Central memory CD8-positive, alpha-beta T cell (primary cell): ENCODE data around the gene ABCA2.
A peak's percentile ranks its signal among the peaks of the same experiment; 100 is the strongest.
"Not testable (repeated sequence)": the region's sequence is repeated elsewhere in the genome, so short reads cannot be mapped to it uniquely, and the experiment has no call there.

ENCODE experiments used
- ATAC-seq: fragments of 150-1000 bp; cut with Tn5 transposase; replicated peaks from 2 replicates; pipeline ENCODE4 v1.10.0; 2022; ENCODE audit warnings: mild to moderate bottlenecking, moderate FRiP score, moderate number of reproducible peaks; ENCODE audit not compliant: poor library complexity, severe bottlenecking; ENCODE audit errors: extremely low read depth
- DNase-seq, 2 donors: peaks; one replicate each; pipeline ENCODE4 v3.0.0; 2021; ENCODE audit warnings: low spot score in 2 of 2
- H3K27ac Mint-ChIP-seq: one replicate; pipeline ENCODE4 v1.8.0; 2022; ENCODE audit warnings: low read depth, mild to moderate bottlenecking, moderate library complexity, mixed read lengths
- H3K27me3 Mint-ChIP-seq: one replicate; pipeline ENCODE4 v1.8.0; 2022; ENCODE audit warnings: mixed read lengths
- H3K36me3 Mint-ChIP-seq: one replicate; pipeline ENCODE4 v1.8.0; 2022; ENCODE audit warnings: mild to moderate bottlenecking, moderate library complexity, mixed read lengths; ENCODE audit not compliant: insufficient read depth
- H3K4me1 Mint-ChIP-seq: one replicate; pipeline ENCODE4 v1.8.0; 2022; ENCODE audit warnings: mixed read lengths
- H3K4me3 Mint-ChIP-seq: one replicate; pipeline ENCODE4 v1.8.0; 2022; ENCODE audit warnings: mild to moderate bottlenecking, moderate library complexity, mixed read lengths
- H3K9me3 Mint-ChIP-seq: one replicate; pipeline ENCODE4 v1.8.0; 2022; ENCODE audit warnings: mixed read lengths

ABCA2 gene

DNA sequence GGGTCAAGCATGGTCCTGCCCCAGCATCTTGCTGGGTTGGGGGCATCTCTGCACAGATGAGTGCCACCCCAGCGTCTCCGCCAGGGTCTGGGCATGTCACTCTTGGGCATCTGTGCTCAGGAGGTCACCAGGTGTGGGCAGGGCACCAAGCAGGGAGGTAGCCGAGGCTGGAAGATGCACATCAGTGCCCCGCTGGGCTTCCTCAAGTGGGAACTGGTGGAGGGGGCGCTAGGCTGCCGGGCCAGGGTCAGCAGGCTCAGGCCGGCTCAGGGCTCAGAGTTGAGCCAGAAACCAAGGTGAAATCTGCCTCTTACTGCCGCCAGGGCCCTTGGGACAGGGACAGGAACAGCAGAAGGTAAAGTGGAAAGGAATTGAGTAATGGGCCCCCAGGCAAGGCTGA, 7.9 kb upstream of the ABCA2 start:
- Mint-ChIP-seq H3K4me3 (no peak overlapping the region), H3K27me3 (no peaks in the 10 kb centered on the region), H3K4me1 (peaks cover 32% of the 10 kb centered on the region), H3K9me3 (no peaks in the 10 kb centered on the region), H3K36me3 (peaks cover 6% of the 10 kb centered on the region), H3K27ac (no peak overlapping the region)
- DNase-seq (no peak), ATAC-seq (no peak)

DNA sequence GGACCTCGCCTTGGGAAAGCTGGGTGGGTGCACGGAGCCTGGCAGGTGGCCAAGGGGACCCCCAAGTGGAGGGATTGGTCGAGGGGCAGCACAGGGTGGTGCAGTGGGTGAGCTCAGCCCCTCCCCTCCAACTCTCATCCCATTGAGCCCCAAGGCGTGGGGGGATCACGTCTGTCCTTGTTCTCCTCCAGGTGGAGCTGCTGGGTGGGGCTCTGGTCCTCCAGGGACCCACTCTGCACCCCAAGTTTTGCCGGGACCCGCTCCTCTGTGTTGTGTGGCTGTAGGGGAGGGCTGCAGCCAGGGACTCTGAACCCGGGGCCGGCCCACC, 7.4 kb upstream of the ABCA2 start:
- H3K4me1 Mint-ChIP-seq, result peaks cover 37% of the 10 kb centered on the region
- H3K4me3 Mint-ChIP-seq, result peak overlapping the region; percentile 78
- DNase-seq (no peak), ATAC-seq (no peak)
- no peaks in the 10 kb centered on the region for H3K27me3 Mint-ChIP-seq
- peaks cover 9% of the 10 kb centered on the region for H3K36me3 Mint-ChIP-seq
- no peaks in the 10 kb centered on the region for H3K9me3 Mint-ChIP-seq
- peak overlapping the region; percentile 84 for H3K27ac Mint-ChIP-seq

DNA sequence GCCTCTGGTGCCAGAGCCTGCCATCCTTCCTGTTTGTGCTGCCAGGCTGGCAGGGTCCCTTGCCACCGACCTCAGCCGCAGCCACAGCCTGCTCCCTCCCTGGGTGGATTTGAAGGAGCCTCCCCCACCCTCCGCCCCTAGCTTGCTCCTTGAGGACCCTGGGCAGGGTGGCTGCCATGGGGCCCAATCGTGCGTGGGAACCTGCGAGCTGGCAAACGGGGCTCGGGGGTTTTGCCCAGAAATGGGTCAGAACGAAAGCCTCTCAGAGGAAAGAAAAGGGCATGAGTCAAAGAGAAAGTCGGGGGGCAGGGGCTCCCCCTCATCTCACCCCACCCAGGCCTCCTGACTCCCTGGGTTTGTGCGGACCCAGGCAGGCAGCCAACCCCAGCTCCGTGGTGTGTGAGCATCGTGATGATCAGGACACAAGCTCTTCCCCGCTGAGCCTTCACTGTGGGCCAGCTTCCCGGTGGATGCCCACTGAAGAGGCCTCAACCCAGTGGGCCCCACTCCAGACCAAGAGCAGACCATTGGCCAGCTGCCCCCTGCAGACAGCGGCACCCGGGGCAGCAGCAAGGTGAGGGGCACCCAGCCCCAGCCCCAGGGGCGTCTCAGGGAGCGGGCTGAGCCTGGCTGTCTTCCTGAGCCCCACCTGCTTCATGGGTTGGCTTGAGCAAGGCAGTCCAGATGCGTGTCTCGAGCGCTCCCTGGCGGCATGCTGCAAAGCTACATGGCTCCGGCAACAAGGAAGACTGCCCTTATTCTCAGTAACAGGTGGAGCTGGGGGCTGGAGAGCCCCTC, 6.9 kb upstream of the ABCA2 start:
- Mint-ChIP-seq H3K36me3 (peaks cover 9% of the 10 kb centered on the region), H3K27ac (peak overlapping the region; percentile 84), H3K9me3 (no peaks in the 10 kb centered on the region), H3K27me3 (no peaks in the 10 kb centered on the region), H3K4me3 (peak overlapping the region; percentile 78), H3K4me1 (peaks cover 41% of the 10 kb centered on the region)
- ATAC-seq (peak; percentile 74), DNase-seq (peak; percentile 80 to 85)

DNA sequence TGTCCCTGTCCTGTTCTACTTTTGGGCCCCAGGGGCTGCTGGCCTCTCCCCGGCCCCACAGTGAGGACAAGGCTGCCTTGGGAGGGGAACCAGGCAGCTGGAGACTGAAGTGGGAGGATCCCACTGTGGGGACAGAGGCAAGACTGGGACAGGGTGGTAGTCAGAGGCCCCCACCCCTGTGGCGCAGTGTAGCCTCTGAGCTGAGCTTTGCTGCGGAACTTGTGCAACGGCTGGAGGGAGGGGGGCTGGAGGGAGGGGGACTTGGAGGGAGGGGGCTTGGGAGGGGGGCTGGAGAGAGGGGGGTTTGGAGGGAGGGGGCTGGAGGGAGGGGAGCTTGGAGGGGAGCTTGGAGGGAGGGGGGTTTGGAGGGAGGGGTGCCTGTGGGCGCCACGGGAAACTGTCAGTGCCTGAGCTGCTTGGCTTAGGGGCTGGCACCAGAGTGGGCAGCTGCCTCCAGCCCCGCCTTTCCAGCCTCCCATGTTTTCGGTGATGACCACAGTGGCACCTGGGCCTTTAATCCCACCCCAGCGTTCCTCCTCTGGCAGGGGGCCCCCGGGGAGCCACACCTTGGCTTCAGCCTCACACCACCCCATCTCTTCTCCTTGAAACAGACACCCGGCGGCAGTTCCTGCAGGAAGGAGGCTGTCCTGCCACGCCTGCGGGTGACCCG, 6.1 kb upstream of the ABCA2 start:
- H3K27ac Mint-ChIP-seq, result peak overlapping the region; percentile 84
- no peaks in the 10 kb centered on the region for H3K9me3 Mint-ChIP-seq
- DNase-seq, result no peak
- peaks cover 47% of the 10 kb centered on the region for H3K4me1 Mint-ChIP-seq
- H3K36me3 Mint-ChIP-seq, result peaks cover 13% of the 10 kb centered on the region
- no peak for ATAC-seq
- H3K4me3 Mint-ChIP-seq, result peak overlapping the region; percentile 86
- no peaks in the 10 kb centered on the region for H3K27me3 Mint-ChIP-seq

DNA sequence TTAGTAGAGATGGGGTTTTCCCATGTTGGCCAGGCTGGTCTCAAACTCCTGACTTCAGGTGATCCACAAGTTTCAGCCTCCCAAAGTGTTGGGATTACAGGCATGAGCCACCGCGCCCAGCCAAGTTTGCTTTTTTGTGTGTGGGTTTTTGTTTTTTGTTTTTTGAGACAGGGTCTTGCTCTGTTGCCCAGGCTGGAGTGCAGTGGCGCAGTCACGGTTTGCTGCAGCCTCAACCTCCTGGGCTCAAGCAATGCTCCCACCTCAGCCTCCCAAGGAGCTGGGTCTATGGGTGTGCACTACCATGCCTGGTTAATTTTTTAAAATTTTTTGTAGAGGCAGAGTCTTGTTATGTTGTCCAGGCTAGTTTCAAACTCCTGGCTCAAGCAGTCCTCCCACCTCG, 5.4 kb upstream of the ABCA2 start:
- not testable (repeated sequence) for DNase-seq, H3K27ac Mint-ChIP-seq, ATAC-seq, H3K27me3 Mint-ChIP-seq, H3K9me3 Mint-ChIP-seq
- Mint-ChIP-seq H3K4me3 (peak overlapping the region; percentile 86), H3K4me1 (peaks cover 49% of the 10 kb centered on the region), H3K36me3 (peaks cover 16% of the 10 kb centered on the region)

DNA sequence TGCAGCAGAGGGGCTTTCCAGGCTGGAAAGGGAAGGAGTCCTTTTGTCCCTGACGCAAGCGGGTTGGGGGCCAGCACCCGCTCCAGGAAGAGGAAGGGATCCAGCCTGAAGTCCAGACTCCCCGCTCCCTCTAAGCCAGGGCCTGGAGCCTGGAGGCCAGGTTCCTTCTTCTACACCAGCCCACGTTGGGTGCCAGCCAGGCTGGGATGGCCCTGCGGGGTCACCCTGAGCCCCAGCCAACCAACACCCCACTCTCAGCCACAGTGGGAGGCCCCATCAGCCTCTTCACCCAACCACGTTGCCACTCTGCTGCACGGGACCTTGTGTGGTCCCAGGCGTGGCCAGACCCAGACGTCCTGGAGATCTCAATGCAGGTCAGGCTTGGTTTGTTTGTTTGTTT, 4.8 kb upstream of the ABCA2 start:
- Mint-ChIP-seq H3K4me3 (peak overlapping the region; percentile 86), H3K9me3 (no peaks in the 10 kb centered on the region), H3K27ac (no peak overlapping the region), H3K4me1 (peaks cover 49% of the 10 kb centered on the region), H3K27me3 (no peaks in the 10 kb centered on the region), H3K36me3 (peaks cover 17% of the 10 kb centered on the region)
- no peak for DNase-seq
- ATAC-seq, result no peak

DNA sequence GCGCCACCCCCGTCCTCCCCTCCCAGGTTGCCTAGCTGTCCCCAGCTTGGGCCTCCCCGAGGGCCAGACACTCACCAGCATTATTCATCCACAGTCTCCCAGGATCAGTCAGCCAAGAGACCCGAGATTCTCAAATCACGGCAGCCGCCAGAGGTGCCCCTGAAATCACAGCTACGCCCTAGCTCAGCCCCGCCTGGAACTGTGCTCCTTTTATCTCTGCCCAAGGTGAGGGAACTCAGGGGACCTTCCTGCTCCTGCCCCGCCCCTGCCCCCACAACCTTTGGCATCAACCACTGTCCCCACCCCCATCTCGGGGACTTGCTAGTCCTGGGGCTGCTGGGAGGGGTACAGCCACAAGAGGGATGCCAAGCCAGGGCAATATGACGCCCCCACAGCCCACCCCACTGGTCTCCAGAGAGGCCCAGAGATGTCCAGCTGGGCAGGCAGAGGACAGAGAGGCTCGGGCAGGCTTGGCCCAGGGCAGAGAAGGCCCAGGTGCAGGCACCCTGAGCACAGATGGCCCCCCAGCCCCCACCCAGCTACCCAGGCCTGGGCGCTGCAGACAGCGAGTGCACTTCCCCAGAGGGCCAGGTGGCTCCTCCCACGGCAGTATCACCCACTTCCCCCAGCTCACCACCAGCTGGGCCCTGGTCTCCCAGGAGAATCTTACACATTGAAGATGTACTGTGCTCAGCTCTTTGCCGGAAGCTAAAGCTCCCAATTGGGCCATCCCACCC, 4.0 kb upstream of the ABCA2 start, which contains the start of gene FUT7:
Gene FUT7 (minus strand): TSS at position 185 of the 737 bp plus-strand sequence. CDS start 97 bp downstream, at position 88.
- H3K36me3 Mint-ChIP-seq, result peaks cover 17% of the 10 kb centered on the region
- DNase-seq (peak in 1 of 2 donors; percentile 20), ATAC-seq (no peak)
- H3K4me1 Mint-ChIP-seq, result peaks cover 49% of the 10 kb centered on the region
- no peaks in the 10 kb centered on the region for H3K27me3 Mint-ChIP-seq
- no peaks in the 10 kb centered on the region for H3K9me3 Mint-ChIP-seq
- H3K4me3 Mint-ChIP-seq, result peak within 1 kb of the TSS; percentile 86
- peak within 1 kb of the TSS; percentile 64 for H3K27ac Mint-ChIP-seq

DNA sequence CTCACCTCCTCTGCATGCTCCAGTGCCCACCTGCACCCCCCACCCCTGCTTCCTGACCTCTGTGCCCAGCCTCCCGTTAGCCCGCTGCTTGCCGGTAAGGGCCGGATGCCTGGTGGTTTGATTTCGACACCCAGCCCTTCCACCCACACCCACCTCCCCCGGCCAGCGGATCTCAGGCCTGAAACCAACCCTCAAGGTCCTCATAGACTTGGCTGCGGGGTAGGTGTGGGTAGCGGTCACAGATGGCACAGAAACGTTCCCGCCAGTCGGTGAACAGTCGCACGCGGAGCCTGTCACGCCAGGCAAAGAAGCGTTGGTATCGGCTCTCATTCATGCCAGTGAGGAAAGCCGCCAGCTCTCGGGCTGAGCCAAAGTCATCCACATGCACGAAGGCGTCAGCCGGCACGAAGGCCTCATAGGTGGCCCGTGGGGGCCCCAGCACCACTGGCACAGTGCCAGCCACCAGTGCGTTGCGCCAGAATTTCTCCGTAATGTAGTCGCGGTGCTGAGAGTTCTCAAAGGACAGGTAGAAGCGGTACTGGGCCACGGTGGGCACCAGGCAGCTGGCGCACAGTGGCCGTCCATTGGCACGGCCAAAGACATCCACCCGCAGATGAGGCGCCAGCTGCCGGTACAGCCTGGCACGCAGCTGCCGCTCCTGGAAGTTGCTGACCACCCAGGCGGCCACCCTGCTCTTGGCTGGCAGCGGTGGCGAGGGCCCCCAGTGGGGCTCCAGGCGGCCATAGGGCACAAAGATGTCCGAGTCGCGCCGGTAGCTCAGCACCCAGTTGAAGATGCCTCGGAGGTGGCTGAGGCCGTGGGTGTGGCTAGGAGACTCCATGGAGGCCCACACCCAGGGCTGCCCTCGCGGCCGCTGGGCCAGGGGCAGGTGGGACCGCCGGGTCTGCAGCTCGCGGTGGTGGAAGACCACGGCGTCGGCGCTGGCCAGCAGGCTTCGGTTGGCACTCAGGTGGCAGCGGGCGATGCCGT, 2.8 kb upstream of the ABCA2 start:
- DNase-seq (peak in 1 of 2 donors; percentile 17), ATAC-seq (no peak)
- H3K27me3 Mint-ChIP-seq, result no peaks in the 10 kb centered on the region
- no peaks in the 10 kb centered on the region for H3K9me3 Mint-ChIP-seq
- H3K4me1 Mint-ChIP-seq, result peaks cover 60% of the 10 kb centered on the region
- peaks cover 17% of the 10 kb centered on the region for H3K36me3 Mint-ChIP-seq
- peak overlapping the region; percentile 13 for H3K27ac Mint-ChIP-seq
- peak overlapping the region; percentile 86 for H3K4me3 Mint-ChIP-seq

DNA sequence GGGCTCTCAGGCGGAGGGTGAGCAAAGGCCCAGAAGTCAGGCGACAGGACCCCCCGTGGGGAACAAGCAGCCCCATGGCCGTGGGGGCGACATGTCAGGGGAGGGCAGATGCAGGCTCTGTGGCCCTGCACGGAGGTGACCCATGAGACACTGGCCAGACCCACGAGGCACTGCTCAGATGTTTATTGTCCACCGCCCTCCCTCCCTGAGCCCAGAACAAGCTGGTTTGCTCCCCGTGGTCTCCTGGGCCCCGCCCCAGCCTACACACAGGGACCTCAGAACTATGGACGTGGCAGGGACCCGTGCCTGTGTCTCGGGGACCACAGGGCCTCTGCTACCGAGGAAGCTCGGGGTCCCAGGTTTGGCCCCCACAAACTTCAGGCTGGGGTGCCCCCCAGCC, 2.0 kb upstream of the ABCA2 start:
- peaks cover 56% of the 10 kb centered on the region for H3K4me1 Mint-ChIP-seq
- H3K4me3 Mint-ChIP-seq, result peak overlapping the region; percentile 86
- H3K27me3 Mint-ChIP-seq, result no peaks in the 10 kb centered on the region
- DNase-seq (no peak), ATAC-seq (no peak)
- H3K9me3 Mint-ChIP-seq, result no peaks in the 10 kb centered on the region
- peak overlapping the region; percentile 75 for H3K27ac Mint-ChIP-seq
- peaks cover 17% of the 10 kb centered on the region for H3K36me3 Mint-ChIP-seq

DNA sequence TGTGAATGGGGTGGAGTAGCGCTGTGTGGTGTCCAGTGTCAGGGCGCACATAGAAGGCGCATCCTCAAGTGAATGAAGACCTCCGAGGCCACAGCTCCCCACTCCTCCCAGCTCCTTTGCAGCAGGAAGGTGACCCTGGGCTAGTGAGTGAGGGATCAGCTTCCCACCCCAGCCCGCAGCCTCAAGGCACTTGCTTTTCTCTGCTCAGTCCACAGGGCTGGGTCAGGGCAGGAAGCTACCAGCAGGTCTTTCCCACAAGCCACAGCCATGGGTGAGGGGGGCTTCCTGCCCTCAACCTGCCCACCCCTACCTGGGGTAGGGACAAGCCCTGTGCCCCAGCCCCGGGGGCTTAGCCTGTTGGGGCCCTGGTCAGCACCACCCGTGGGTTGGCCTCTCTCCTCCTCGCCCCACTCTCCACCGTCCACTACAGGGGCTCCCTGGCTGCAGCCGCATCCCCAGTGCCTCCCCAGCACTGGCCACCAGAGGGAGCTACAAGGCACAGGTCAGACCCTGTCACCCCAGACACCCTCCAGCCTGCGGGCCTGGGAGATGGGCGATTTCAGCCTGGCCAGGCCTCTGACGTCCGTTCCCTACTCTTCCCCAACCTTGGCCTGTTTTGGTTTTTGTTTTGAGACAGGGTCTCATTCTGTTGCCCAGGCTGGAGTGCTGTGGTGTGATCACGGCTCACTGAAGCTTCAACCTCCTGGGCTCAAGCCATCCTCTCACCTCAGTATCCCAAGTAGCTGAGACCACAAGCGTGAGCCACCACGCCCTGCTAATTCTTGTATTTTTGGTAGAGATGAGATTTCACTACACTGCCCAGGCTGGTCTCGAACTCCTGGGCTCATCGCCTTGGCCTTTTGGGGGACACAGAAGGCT, 1.3 kb upstream of the ABCA2 start:
- H3K27me3 Mint-ChIP-seq, result no peaks in the 10 kb centered on the region
- H3K4me1 Mint-ChIP-seq, result peaks cover 49% of the 10 kb centered on the region
- DNase-seq (peak; percentile 37 to 62), ATAC-seq (peak; percentile 22)
- H3K9me3 Mint-ChIP-seq, result no peaks in the 10 kb centered on the region
- H3K27ac Mint-ChIP-seq, result peak overlapping the region; percentile 75
- H3K36me3 Mint-ChIP-seq, result peaks cover 15% of the 10 kb centered on the region
- H3K4me3 Mint-ChIP-seq, result peak overlapping the region; percentile 86
